K562 (cell line): Measurements from ENCODE around the gene S100P.

Experiments used
- EGR1 ChIP-seq: fragments of 450-650 bp; conservative IDR thresholded peaks from 2 replicates; pipeline ENCODE4 v1.6.1; 2017; ENCODE audit warnings: mild to moderate bottlenecking
- HNRNPH1 ChIP-seq: fragments of 200-400 bp; formaldehyde crosslinking; optimal IDR thresholded peaks from 2 replicates; pipeline ENCODE3; 2017; ENCODE audit warnings: low read depth, mild to moderate bottlenecking, low read length, moderate library complexity

GRCh38 chr4:6688879-6689505 lies 4.7 kb upstream of the S100P start:
- TF ChIP-seq HNRNPH1 (no peak), EGR1 (no peak)
